CD8-positive, alpha-beta memory T cell (primary cell): Measurements from ENCODE around the gene HDGF. TPM values are rescaled to one million over a fixed set of nuclear protein-coding genes. Genes with fewer than 3 reads are reported as not detected.

Experiments
- CTCF ChIA-PET: fragments of 350-600 bp; sonication (Branson Sonifier 250); formaldehyde crosslinking; loops from one replicate; lab custom pipeline; 2021; ENCODE audit warnings: antibody characterized with exemption; lab: Charles Lee
- POLR2A ChIA-PET: fragments of 350-600 bp; sonication (Branson Sonifier 250); formaldehyde crosslinking; loops from one replicate; lab custom pipeline; 2021; ENCODE audit warnings: antibody characterized with exemption; lab: Charles Lee
- DNase-seq, 5 donors: peaks; one replicate each; pipeline versions ENCODE4 v3.0.0 to v3.0.0-alpha.2; 2020 to 2022; ENCODE audit warnings: mixed read lengths in 1 of 5
- H3K27ac ChIP-seq: one replicate; pipeline ENCODE4 v1.7.0; 2013; ENCODE audit warnings: low read depth, mild to moderate bottlenecking, low read length, moderate library complexity
- H3K27me3 ChIP-seq: 2 replicates; pipeline ENCODE4 v1.7.0; 2013; ENCODE audit warnings: low read length, mild to moderate bottlenecking; ENCODE audit not compliant: insufficient read depth, poor library complexity, severe bottlenecking
- H3K36me3 ChIP-seq: 2 replicates; pipeline ENCODE4 v1.7.0; 2013; ENCODE audit warnings: mild to moderate bottlenecking, low read length, moderate library complexity; ENCODE audit not compliant: insufficient read depth
- H3K4me1 ChIP-seq: 2 replicates; pipeline ENCODE4 v1.7.0; 2013; ENCODE audit warnings: mild to moderate bottlenecking, low read length, moderate library complexity; ENCODE audit not compliant: insufficient read depth
- H3K4me3 ChIP-seq: 2 replicates; pipeline ENCODE4 v1.7.0; 2013; ENCODE audit warnings: mild to moderate bottlenecking, low read length
- H3K9me3 ChIP-seq: 2 replicates; pipeline ENCODE4 v1.7.0; 2013; ENCODE audit warnings: mild to moderate bottlenecking, low read length
- H3K27ac Mint-ChIP-seq, 8 donors: one replicate each; pipeline ENCODE4 v1.8.0; 2020 to 2021; ENCODE audit warnings: mixed read lengths in 8 of 8, mild to moderate bottlenecking in 6 of 8, inconsistent platforms in 3 of 8, moderate library complexity in 3 of 8
- H3K27me3 Mint-ChIP-seq, 2 donors: one replicate each; pipeline ENCODE4 v1.8.0; 2020 to 2021; ENCODE audit warnings: mixed read lengths in 2 of 2, mild to moderate bottlenecking in 1 of 2, moderate library complexity in 1 of 2
- H3K36me3 Mint-ChIP-seq, 3 donors: one replicate each; pipeline ENCODE4 v1.8.0; 2020 to 2021; ENCODE audit warnings: mixed read lengths in 3 of 3, inconsistent platforms in 1 of 3, mild to moderate bottlenecking in 1 of 3
- H3K4me1 Mint-ChIP-seq, 3 donors: one replicate each; pipeline ENCODE4 v1.8.0; 2020 to 2021; ENCODE audit warnings: mixed read lengths in 3 of 3, inconsistent platforms in 1 of 3, mild to moderate bottlenecking in 1 of 3
- H3K4me3 Mint-ChIP-seq, 7 donors: one replicate each; pipeline ENCODE4 v1.8.0; 2020 to 2021; ENCODE audit warnings: mixed read lengths in 7 of 7, mild to moderate bottlenecking in 6 of 7, moderate library complexity in 4 of 7, inconsistent platforms in 2 of 7
- H3K9me3 Mint-ChIP-seq, 5 donors: one replicate each; pipeline ENCODE4 v1.8.0; 2020 to 2022; ENCODE audit warnings: mixed read lengths in 5 of 5, mild to moderate bottlenecking in 3 of 5, moderate library complexity in 2 of 5, inconsistent platforms in 1 of 5
- polyA plus RNA-seq: library from polyadenylated mRNA; unstranded; fragments of 300-500 nt; fragmentation: Illumina TruSeq; gene quantifications from one replicate; pipeline ENCODE4 v1.2.3, GENCODE V29; 2021
- total RNA-seq, 2 experiments: library from RNA; stranded (reverse); gene quantifications; one replicate each; pipeline ENCODE4 v1.2.3, GENCODE V29; 2021

HDGF gene
- total and polyA plus RNA-seq, 3 experiments from 2014 or later: 46.0 to 299 (median 297) TPM

- H3K4me3 Mint-ChIP-seq: peak overlapping the region; percentile 80 to 95 (median 91)
- H3K27me3 ChIP-seq: no peaks in the 10 kb centered on the region
- ChIA-PET POLR2A (interaction anchor here (0.5 to 1.4 kb wide), 4 partner anchors 15 to 88 kb away, joined by 4 to 6 read pairs (median 4); partner anchors contain the start of genes ISG20L2 and METTL25B), CTCF (interaction anchor here (1.0 to 1.5 kb wide), 4 partner anchors 14 to 113 kb away, joined by 3 to 11 read pairs (median 4); no protein-coding TSS in a partner anchor)
- H3K36me3 Mint-ChIP-seq: peaks cover 0 to 42% (median 6%) of the 10 kb centered on the region in 3 donors
- peak overlapping the region; percentile 80 for H3K27ac ChIP-seq
- H3K4me3 ChIP-seq: peak overlapping the region; percentile 57
- no peaks in the 10 kb centered on the region for H3K9me3 Mint-ChIP-seq
- DNase-seq: peak; percentile 53 to 86 (median 67)
- no peaks in the 10 kb centered on the region for H3K9me3 ChIP-seq
- H3K4me1 Mint-ChIP-seq: peaks cover 52 to 60% (median 56%) of the 10 kb centered on the region in 3 donors
- H3K36me3 ChIP-seq: peaks cover 5% of the 10 kb centered on the region
- H3K27me3 Mint-ChIP-seq: no peaks in the 10 kb centered on the region
- peak overlapping the region; percentile 92 to 99 (median 96) for H3K27ac Mint-ChIP-seq
- peaks cover 51% of the 10 kb centered on the region for H3K4me1 ChIP-seq
Measured at GRCh38 chr1:156746728-156747631, 4.5 kb downstream of the HDGF start.

GRCh38 chr1:156746406-156746727 lies 5.1 kb downstream of the HDGF start:
- POLR2A ChIA-PET: no interaction called here
- Mint-ChIP-seq H3K4me3 (peak overlapping the region; percentile 23 to 87 (median 83)), H3K27ac (peak overlapping the region; percentile 90 to 99 (median 95)), H3K36me3 (peaks cover 1 to 43% (median 6%) of the 10 kb centered on the region in 3 donors), H3K9me3 (no peaks in the 10 kb centered on the region), H3K27me3 (no peaks in the 10 kb centered on the region), H3K4me1 (peaks cover 56 to 66% (median 62%) of the 10 kb centered on the region in 3 donors)
- peak in 3 of 5 donors; percentile 30 to 54 (median 38) for DNase-seq
- Histone ChIP-seq H3K36me3 (peaks cover 5% of the 10 kb centered on the region), H3K4me3 (no peak overlapping the region), H3K4me1 (peaks cover 57% of the 10 kb centered on the region), H3K9me3 (no peaks in the 10 kb centered on the region), H3K27ac (peak overlapping the region; percentile 80), H3K27me3 (no peaks in the 10 kb centered on the region)
- CTCF ChIA-PET: interaction anchor here (0.8 to 1.3 kb wide), 2 partner anchors 19 to 20 kb away, joined by 3 to 4 read pairs; no protein-coding TSS in a partner anchor

- H3K27me3 ChIP-seq: no peaks in the 10 kb centered on the region
- peak overlapping the region; percentile 37 to 99 (median 95) for H3K27ac Mint-ChIP-seq
- POLR2A ChIA-PET: no interaction called here
- peaks cover 61 to 71% (median 67%) of the 10 kb centered on the region in 3 donors for H3K4me1 Mint-ChIP-seq
- DNase-seq: no peak
- H3K9me3 Mint-ChIP-seq: no peaks in the 10 kb centered on the region
- H3K9me3 ChIP-seq: no peaks in the 10 kb centered on the region
- peaks cover 3 to 46% (median 8%) of the 10 kb centered on the region in 3 donors for H3K36me3 Mint-ChIP-seq
- peaks cover 5% of the 10 kb centered on the region for H3K36me3 ChIP-seq
- H3K4me1 ChIP-seq: peaks cover 59% of the 10 kb centered on the region
- no peak overlapping the region for H3K4me3 ChIP-seq
- H3K4me3 Mint-ChIP-seq: peak overlapping the region; percentile 7 to 87 (median 80)
- CTCF ChIA-PET: interaction anchor here (0.8 to 1.3 kb wide), 2 partner anchors 18 to 20 kb away, joined by 3 to 4 read pairs; no protein-coding TSS in a partner anchor
- H3K27me3 Mint-ChIP-seq: no peaks in the 10 kb centered on the region
- H3K27ac ChIP-seq: no peak overlapping the region
Measured at GRCh38 chr1:156745881-156746280, 5.6 kb downstream of the HDGF start.

GRCh38 chr1:156744786-156745419 lies 6.6 kb downstream of the HDGF start:
- CTCF ChIA-PET: interaction anchor here (7.1 kb wide), 1 partner anchor 18 kb away, joined by 58 read pairs; the partner anchor contains the start of genes ISG20L2 and METTL25B
- Histone ChIP-seq H3K4me3 (no peak overlapping the region), H3K4me1 (peaks cover 61% of the 10 kb centered on the region), H3K27ac (no peak overlapping the region), H3K9me3 (no peaks in the 10 kb centered on the region), H3K36me3 (peaks cover 5% of the 10 kb centered on the region), H3K27me3 (no peaks in the 10 kb centered on the region)
- Mint-ChIP-seq H3K4me1 (peaks cover 60 to 72% (median 66%) of the 10 kb centered on the region in 3 donors), H3K27ac (peak overlapping the region in 7 of 8 donors; percentile 52 to 96 (median 94)), H3K27me3 (no peaks in the 10 kb centered on the region), H3K9me3 (no peaks in the 10 kb centered on the region), H3K4me3 (peak overlapping the region in 1 of 7 donors; percentile 24), H3K36me3 (peaks cover 3 to 47% (median 8%) of the 10 kb centered on the region in 3 donors)
- DNase-seq: peak in 1 of 5 donors; percentile 38
- POLR2A ChIA-PET: interaction anchor here (1.1 kb wide), 1 partner anchor 16 kb away, joined by 3 read pairs; the partner anchor contains the start of genes ISG20L2 and METTL25B

GRCh38 chr1:156744344-156744743 lies 7.1 kb downstream of the HDGF start:
- peaks cover 61% of the 10 kb centered on the region for H3K4me1 ChIP-seq
- H3K9me3 Mint-ChIP-seq: no peaks in the 10 kb centered on the region
- ChIA-PET POLR2A (interaction anchor here (1.1 kb wide), 1 partner anchor 16 kb away, joined by 3 read pairs; the partner anchor contains the start of genes ISG20L2 and METTL25B), CTCF (interaction anchor here (7.1 kb wide), 1 partner anchor 17 kb away, joined by 58 read pairs; the partner anchor contains the start of genes ISG20L2 and METTL25B)
- peaks cover 5% of the 10 kb centered on the region for H3K36me3 ChIP-seq
- H3K27me3 ChIP-seq: no peaks in the 10 kb centered on the region
- no peaks in the 10 kb centered on the region for H3K27me3 Mint-ChIP-seq
- H3K27ac ChIP-seq: no peak overlapping the region
- H3K27ac Mint-ChIP-seq: peak overlapping the region in 5 of 8 donors; percentile 35 to 90 (median 58)
- DNase-seq: peak in 1 of 5 donors; percentile 26
- peaks cover 54 to 68% (median 62%) of the 10 kb centered on the region in 3 donors for H3K4me1 Mint-ChIP-seq
- H3K4me3 ChIP-seq: no peak overlapping the region
- H3K4me3 Mint-ChIP-seq: peak overlapping the region in 1 of 7 donors; percentile 24
- H3K9me3 ChIP-seq: no peaks in the 10 kb centered on the region
- peaks cover 3 to 47% (median 8%) of the 10 kb centered on the region in 3 donors for H3K36me3 Mint-ChIP-seq

- CTCF ChIA-PET: interaction anchor here (7.1 kb wide), 1 partner anchor 17 kb away, joined by 58 read pairs; the partner anchor contains the start of genes ISG20L2 and METTL25B
- H3K27me3 Mint-ChIP-seq: no peaks in the 10 kb centered on the region
- H3K27ac Mint-ChIP-seq: peak overlapping the region in 4 of 8 donors; percentile 40 to 90 (median 68)
- Histone ChIP-seq H3K9me3 (no peaks in the 10 kb centered on the region), H3K36me3 (peaks cover 5% of the 10 kb centered on the region), H3K4me1 (peaks cover 55% of the 10 kb centered on the region), H3K4me3 (no peak overlapping the region), H3K27ac (no peak overlapping the region), H3K27me3 (no peaks in the 10 kb centered on the region)
- H3K36me3 Mint-ChIP-seq: peaks cover 3 to 49% (median 8%) of the 10 kb centered on the region in 3 donors
- POLR2A ChIA-PET: interaction anchor here (1.1 kb wide), 1 partner anchor 15 kb away, joined by 3 read pairs; the partner anchor contains the start of genes ISG20L2 and METTL25B
- no peak for DNase-seq
- H3K4me3 Mint-ChIP-seq: no peak overlapping the region
- H3K4me1 Mint-ChIP-seq: peaks cover 50 to 68% (median 62%) of the 10 kb centered on the region in 3 donors
- H3K9me3 Mint-ChIP-seq: no peaks in the 10 kb centered on the region
Measured at GRCh38 chr1:156743367-156744302, 7.8 kb downstream of the HDGF start.
